Occipital lobe (tissue), 2 donors: ENCODE results near the gene CDH13. TPM values are rescaled to one million over a fixed set of nuclear protein-coding genes. Genes with fewer than 3 reads are reported as not detected.

Experiments used
- DNase-seq: peaks from one replicate; lab custom pipeline; 2025; lab: John Stamatoyannopoulos, UW
- total RNA-seq: library from RNA; depleted of rRNA; stranded (reverse); fragments of >200 nt; gene quantifications from one replicate; pipeline ENCODE4 v1.2.3, GENCODE V29; 2014

Gene CDH13
- total RNA-seq, 1 donor from 2014 or later: 27.3 TPM

DNA sequence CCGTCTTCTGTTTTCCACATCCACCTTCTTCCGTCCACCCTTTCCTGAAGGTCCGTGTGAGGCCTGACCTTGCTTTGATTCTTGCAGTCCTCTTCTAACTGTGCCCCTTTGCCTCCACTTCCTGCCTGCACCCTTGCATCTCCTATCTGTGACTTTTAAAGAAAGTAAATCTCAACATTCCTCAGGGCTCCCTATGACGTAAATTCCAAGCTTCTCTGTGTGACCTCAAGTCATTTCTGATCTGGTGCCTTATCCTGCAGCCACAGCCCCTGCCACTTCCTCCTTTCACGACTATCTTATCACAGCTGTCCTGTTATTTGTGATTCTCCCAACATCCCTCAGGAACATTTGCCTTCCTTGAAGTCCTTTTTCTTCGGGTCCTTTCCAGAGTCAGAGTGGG, 520.5 kb downstream of the CDH13 start:
- no peak for DNase-seq

GRCh38 chr16:83158320-83158957, 531.7 kb downstream of the CDH13 start:
- no peak for DNase-seq

DNA sequence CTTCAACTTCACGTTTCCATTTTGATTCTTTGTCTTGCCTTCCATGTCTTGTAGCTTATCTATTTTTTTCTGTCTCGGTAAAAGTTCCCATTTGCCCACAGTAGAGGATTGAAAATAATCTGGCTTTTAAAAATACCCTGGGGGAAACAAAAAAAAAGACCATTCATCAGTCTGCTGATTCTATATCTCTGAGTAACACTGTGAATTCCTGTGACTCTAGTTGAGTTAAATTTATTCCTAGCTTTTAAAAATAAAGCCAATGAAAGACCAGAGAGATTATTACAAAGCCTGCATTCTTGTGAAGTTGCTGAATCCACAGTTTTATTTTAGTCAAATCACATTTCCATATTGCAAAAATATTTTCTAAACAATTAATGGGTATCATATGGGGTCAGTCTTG, 532.3 kb downstream of the CDH13 start:
- DNase-seq: no peak

DNA sequence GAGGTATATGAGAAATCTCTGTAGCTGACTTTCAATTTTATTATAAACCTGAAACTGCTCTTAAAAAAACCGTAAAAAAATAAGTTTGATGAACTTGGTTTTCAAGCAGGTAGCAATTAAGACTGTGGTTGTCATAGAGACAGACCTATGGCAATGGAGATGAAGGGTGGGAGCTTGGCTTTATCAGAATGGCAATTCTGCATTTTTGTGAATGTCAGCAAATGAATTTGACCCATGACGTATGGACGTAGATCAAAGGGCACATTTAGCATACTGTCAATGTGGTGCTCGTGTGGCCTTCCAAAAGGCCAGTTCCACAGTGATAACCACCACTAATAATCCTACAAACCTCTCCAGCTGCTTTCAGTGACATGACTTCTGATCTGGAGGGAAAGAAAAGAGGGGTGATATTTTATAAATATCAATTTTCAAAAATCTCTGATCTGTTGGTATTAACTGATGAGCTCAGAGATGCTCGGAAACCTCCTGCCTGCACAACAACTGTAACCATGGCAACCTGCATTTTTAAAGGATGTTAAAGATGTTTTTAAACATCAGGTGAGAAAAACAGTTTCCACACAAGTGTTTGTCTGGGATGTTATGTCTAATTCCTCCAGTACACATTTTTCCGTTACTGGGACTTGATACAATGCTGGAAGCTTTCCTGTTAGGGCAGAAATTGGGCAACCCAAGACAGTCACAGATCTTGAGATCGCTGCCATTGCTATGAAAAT, 533.7 kb downstream of the CDH13 start:
- DNase-seq: no peak

GRCh38 chr16:83162791-83163190, 536.0 kb downstream of the CDH13 start:
- no peak for DNase-seq

GRCh38 chr16:83164816-83165215, 538.0 kb downstream of the CDH13 start:
- no peak for DNase-seq

- no peak for DNase-seq
These were observed 544.6 kb downstream of the CDH13 start for GRCh38 chr16:83171396-83171795.

DNA sequence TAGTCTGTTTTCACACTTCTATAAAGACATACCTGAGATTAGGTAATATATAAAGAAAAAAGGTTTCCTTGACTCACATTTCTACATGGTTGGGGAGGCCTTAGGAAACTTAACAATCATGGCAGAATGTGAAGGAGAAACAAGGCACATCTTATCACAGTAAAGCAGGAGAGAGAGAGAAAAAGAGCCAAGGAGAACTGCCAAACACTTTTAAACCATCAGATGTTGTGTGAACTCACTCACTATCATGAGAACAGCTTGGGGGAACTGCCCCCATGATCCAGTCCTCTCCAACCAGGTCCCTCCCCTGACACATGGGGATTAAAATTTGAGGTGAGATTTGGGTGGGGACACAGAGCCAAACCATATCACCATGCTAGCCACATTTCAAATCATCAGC, 547.9 kb downstream of the CDH13 start:
- no peak for DNase-seq

GRCh38 chr16:83176802-83177201, 550.0 kb downstream of the CDH13 start:
- DNase-seq: no peak

- no peak for DNase-seq
These were observed 559.1 kb downstream of the CDH13 start for GRCh38 chr16:83185902-83186301.

DNA sequence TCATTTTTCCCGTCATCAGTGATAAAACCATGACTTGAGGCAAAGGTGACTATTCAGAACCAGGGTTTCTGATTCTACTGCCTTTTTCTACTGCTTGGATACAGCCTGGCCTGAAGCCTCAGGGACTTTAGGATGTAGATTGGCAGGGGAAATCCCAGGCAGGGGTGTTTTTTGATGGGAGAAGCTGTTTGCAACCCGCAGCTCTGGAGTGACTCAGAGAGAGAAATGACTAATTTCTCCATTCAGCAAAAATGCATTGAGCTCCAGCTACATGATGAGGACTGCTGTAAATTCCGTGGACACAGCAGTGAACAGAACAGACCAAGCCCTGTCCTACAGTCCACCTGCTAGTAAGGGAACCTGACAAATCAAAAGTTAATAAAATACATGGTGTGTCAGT, 560.6 kb downstream of the CDH13 start:
- no peak for DNase-seq

GRCh38 chr16:83196796-83197195, 570.0 kb downstream of the CDH13 start:
- DNase-seq: no peak

- DNase-seq: no peak
These were observed 570.7 kb downstream of the CDH13 start for GRCh38 chr16:83197450-83197849.

GRCh38 chr16:83198977-83199376, 572.2 kb downstream of the CDH13 start:
- no peak for DNase-seq

GRCh38 chr16:83200005-83200779, 573.4 kb downstream of the CDH13 start:
- no peak for DNase-seq

- no peak for DNase-seq
These were observed 575.0 kb downstream of the CDH13 start for GRCh38 chr16:83201748-83202147.

DNA sequence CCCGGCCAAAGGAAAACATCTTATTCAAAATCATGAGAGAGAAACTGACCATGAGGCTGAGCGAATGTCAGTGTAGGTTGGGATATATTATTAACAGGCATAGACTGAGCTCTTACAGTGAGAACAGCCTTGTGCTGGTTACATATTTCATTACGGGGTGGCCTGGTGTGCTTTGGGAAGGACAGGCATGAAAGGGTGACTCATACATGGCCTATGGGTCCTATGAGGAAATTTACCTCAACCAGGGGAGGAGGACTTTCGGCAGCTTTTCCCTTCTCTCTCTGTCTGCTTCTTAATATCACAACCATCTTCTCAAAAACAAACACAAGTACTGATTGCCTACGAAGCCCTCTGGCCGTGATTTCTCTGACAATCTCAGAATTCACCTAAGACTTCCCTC, 579.1 kb downstream of the CDH13 start:
- DNase-seq: no peak

GRCh38 chr16:83206426-83206825, 579.7 kb downstream of the CDH13 start:
- no peak for DNase-seq

- DNase-seq: no peak
These were observed 584.9 kb downstream of the CDH13 start for GRCh38 chr16:83211711-83212110.

DNA sequence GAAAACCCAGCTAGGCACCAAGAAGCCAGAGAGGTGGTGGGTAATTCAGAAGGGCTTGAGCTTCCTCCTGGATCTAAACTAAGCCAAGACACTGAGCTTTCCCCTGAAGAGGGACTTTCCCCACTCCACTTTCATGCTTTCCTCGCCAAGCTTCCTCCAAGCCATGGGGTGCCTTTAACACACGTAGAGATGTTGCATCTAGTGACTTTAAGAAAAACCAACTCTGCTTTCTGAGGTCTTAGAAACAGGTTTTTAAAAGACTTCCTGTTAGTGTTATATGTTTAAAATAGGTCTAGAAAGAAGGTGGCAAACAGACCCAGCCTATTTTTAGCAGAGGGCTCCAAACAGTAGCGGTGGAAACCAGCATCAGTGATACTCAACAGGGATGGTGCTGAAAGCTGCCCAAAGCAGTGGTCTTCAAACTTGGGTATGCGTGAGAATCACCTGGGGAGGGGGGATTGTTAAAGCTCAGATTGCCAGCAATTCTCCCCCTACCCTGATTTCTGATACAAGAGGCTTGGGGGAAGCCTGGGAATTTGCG, 585.6 kb downstream of the CDH13 start:
- DNase-seq: no peak

DNA sequence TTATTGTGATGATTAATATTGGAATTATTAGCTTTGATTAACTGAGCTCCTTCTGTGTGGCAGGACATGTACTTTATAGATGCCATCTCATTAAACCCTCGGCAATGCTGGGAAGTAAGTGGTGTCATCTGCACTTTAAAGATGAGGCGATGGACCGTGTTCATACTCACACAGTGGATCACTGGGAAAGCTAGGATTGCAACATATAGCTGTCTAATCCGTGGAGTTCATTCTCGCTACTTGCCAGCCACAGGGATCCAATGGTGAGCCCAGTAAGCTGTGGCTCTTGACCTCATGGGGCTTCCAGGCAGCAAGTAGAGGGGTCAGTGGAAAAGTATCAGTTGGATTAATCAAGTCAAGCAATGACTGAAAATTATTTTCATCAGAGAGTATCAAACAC, 587.9 kb downstream of the CDH13 start:
- no peak for DNase-seq

- DNase-seq: no peak
These were observed 588.7 kb downstream of the CDH13 start for GRCh38 chr16:83215406-83216001.
